Occipital lobe (tissue), 2 donors: ENCODE data around the gene SSH2. TPM values are rescaled to one million over a fixed set of nuclear protein-coding genes. Genes with fewer than 3 reads are reported as not detected.
"Not testable (repeated sequence)": the region's sequence is repeated elsewhere in the genome, so short reads cannot be mapped to it uniquely, and the experiment has no call there.

Experiments
- DNase-seq: peaks from one replicate; lab custom pipeline; 2025; lab: John Stamatoyannopoulos, UW
- total RNA-seq: library from RNA; depleted of rRNA; stranded (reverse); fragments of >200 nt; gene quantifications from one replicate; pipeline ENCODE4 v1.2.3, GENCODE V29; 2014

The SSH2 gene
- total RNA-seq, 1 donor from 2014 or later: 19.8 TPM

DNA sequence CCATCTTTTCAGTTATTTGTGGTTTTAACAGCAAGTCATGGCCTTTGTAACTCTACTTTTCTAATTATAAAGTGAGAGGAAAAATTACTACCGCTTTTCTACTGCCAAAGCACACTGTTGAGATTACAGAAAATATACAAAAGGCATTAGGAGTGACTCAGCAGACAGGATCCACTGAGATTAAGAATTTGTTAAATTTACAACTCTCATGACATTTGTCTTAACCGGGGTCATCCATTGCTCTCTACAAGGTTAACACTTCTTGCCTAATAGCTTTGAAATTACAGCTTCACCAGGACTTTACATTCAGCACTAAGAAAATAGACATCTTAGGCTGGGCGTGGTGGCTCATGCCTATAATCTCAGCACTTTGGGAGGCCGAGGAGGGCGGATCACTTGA is 93.4 kb downstream of the SSH2 start:
- no peak for DNase-seq

DNA sequence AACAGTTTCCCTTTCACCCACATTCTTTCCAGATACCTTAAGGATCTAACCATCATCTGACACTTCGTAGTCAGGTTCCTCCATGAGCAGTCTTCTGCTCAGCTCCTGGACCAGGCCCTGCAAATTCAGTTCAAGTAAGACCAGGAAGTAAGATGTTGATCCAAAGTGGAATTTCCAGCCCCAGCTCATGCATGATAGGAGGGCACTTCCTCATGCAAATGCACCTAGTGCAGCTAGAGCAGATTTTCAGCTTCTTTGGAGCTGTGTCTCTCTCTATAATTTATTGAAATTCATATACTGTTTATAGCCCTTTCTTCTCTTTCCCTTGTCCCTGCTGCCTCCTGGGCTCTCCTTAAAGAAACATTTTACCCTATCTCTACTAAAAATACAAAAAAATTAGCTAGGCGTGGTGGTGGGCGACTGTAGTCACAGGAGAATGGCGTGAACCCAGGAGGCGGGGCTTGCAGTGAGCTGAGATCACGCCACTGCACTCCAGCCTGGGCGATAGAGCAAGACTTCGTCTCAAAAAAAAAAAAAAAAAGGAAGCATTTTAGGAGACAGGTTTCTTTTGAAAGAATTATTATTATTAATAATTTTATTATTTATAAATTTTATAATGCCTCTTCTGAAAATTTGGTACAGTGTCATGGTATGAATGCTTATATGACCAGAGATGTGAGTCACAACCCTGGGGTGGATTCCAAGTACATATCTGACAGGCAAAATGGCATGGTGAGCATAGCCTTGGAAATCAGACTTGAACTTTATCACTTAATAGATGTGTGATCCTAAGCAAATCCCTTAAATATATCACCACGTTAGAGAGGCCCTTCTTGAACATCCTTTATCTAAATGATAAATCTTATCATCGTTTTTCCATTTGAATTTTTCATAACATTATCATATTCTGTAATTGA is 94.3 kb downstream of the SSH2 start:
- DNase-seq: no peak

DNA sequence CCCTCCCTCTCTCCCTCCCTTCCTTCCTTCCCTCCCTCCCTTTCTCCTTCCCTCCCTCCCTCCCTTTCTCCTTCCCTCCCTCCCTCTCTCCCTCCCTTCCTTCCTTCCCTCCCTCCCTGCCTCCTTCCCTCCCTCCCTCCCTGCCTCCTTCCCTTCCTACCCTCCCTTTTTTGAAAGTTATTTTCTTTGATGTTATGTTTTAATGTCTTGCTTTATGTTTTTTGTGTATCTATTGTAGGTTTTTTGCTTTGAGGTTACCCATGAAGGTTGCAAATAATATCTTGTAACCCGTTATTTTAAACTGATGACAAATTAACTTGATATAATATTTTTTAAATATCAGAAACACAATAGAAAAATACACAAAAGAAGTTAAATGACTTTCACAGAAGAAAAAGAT is 96.2 kb downstream of the SSH2 start:
- no peak for DNase-seq

DNA sequence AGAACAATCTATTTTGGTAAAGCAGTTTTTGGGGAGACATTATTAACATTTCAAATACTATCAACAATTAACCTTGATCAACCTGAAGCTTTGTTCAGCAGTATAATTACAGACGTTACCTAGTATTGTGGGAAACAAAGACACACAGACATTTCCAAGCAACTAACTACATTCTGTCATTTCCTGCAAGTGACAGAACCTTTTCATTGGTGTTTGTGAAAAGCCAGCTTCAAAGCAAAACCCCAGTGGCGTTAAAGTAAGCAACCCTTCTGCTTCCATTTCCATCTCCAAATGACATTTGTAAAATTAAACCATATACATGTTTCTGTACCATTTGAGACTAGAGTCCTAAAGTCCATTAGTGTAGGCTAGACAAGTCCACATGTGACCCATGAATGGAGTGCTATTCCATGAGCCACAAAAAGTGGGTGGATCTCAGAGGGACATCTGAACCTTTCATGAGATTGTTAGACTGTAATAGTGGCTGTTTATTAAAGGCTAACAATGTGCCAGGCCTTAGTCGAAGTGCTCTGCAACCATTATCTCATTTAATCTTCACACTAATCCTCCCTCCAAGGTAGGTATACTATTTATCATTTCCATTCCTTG is 101.2 kb downstream of the SSH2 start:
- no peak for DNase-seq

DNA sequence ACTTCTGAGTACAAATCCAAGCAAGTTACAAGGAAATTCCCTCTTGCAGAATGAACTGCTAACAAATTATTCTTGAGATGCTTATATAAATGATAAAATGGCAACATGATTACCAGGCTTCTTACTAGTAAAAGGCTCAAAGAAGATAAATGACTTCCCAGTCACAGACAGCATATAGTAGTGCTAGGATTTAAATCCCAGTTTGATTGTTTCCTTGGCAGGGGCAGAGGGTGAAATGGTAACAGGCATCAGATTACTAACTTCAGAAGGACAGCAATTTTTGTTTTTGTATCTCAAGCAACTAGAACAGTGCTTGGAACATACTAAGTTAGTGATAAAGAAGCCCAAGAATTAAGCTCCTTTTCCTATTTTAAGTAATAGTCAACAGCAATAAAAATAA is 102.8 kb downstream of the SSH2 start:
- DNase-seq: no peak

DNA sequence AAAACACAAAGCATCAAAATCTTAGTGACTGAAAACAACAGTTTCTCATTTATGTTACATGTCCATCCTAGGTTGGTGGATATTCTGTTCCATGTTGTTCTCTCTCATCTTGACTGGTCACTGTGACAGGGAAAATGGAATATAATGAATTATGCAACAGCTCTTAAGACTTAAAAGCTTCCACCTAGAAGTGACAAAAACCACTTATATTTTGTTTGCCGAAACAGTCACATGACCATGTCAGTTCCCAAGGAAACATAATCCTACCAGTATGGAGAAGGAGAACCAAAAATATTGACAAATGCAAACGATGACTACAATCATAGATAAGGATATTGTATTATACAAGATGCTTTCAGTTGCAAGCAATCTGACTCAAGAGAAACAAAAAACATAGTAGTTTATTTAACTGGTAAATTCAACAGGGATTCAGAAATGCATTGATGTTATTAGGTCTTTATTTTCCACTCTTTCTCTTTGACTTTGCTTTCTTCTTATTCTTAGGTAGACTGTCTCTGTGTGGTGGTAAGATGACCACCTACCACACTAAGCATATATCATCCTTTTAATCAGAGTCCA is 103.8 kb downstream of the SSH2 start:
- DNase-seq: no peak

DNA sequence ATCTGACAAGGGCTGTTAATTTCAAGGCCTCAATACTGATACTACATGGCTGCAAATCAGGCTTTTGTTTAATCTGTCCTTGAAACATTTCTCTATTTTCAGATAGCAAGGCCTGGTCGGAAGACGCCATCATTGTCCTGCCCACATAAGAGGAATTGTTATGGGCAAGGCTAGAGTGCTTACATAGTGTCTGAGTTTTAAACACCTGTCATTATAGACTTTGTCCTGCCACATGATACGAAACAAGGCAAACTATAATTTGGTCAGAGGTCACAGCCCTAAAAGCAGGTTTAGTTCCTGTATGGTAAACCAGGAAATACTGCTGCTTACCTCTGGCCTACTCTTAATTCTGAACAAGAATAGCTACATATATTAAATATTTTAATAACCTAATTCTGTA is 104.4 kb downstream of the SSH2 start:
- DNase-seq: no peak

DNA sequence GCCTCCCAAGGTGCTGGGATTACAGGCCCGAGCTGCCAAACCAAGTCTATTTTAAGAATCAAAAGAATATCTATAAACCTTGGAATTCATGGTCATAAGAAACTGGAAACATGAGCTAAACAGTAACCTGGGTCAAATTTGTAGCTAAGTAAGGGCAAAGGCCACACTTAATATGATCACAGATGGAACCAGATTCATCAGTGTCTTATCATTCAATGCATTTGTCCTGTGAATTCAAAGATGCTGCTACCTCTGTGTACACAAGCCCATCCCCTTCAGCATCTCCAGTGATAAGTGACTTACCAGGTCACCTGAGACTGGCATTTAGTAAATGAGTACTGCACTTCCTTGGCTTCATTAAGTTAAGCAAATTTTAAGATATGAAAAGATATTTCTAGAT is 108.1 kb downstream of the SSH2 start:
- no peak for DNase-seq

DNA sequence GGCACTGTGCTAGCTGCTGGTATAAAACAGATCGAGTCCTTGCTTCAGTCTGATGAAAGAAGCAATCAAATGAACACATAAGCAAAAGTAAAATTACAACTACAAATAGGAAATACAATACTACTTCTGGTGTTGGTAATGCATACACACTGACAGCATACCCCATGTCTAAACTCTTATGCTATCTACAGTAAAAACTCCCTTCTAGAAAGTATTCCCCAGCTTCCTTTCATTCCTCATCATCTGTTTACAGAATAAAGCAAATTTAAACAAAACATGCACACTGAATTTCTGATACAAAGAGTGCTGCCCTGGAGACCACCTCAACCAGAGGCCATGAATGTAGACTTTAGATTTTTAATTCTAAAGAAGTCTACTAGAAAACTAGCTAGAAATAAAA is 109.6 kb downstream of the SSH2 start:
- no peak for DNase-seq

DNA sequence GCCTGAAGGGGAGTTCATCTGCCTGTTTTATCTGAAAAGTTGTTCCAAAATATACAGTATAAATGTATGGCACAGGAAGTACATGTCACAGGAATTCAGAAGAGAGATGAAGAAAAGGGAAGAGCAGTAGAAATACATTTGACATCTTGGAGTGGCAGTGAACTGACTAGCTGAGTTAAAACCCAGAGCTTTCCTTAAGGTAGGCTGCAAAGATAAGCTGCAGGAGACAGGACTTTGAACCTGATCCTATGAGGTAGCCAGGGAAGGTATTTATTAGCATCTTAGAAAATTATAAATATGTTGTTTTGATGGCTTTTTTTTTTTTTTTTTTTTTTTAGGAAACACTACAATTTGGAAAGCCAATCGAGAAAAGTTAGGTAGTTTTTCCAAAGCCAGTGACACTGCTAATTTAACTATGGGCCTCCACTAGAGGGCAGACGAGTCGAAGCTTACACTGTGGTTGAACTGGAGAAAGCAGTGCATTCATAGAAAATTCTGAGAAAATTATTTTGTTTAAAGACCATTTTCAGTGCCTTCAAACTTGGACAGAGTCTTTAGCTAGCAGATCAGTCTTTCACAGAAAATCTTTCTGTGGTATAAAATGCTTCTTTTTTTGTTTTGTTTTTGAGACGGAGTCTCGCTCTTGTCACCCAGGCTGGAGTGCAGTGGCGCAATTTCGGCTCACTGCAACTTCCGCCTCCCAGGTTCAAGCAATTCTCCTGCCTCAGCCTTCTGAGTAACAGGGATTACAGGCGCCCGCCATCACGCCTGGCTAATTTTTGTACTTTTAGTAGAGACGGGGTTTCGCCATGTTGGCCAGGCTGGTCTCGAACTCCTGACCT is 122.3 kb downstream of the SSH2 start:
- DNase-seq: peak; percentile 40

DNA sequence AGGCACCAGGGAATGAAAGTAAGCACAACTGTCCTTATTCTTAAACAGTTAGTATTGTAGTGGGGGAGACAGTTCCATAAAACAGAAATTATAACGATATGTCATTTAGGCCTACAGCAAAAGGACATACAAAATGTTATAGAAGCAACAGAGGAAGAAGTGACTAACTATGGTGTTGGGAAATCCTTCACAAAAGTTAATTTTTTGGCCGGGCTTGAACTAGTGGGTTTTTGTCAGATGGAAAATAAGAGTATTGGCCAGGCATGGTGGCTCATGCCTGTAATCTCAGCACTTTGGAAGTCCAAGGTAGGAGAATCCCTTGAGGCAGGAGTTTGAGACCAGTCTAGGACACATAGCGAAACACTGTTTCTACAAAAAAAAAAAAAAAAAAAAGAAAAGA is 127.8 kb downstream of the SSH2 start:
- no peak for DNase-seq

DNA sequence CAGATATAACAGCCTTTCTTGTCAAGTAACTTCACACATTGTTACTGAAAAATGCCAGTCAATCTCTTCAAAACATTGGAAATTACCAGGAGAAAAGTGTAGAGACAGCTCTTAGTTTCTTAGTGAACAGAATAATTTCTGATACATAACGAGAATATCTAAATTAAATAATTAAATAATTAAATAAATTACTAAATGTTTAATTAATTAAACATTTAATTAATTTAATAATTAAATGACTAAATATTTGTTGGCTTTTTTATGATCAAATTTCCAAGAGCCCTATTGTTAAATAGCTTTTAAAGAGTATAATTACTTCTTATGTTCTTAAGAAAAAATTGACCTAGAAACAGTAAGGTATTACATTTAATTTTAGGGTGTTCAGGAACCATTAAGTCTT is 129.6 kb downstream of the SSH2 start:
- no peak for DNase-seq

DNA sequence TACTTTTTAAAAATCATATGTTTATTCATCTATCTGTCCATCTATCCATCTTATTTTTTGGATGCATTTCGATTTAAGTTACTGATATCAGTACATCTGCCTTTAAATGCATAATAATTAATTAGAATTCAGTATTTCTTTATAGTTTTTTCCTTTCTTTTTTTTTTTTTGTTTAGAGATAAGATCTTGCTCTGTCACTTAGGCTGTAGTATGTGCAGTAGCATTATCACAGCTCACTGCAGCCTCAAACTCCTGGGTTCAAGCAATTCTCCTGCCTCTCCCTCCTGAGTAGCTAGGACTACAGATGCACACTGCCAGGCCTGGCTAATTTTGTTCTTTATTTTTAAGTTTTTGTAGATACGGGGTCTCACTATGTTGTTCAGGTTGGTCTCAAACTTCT is 133.4 kb downstream of the SSH2 start:
- DNase-seq: no peak

DNA sequence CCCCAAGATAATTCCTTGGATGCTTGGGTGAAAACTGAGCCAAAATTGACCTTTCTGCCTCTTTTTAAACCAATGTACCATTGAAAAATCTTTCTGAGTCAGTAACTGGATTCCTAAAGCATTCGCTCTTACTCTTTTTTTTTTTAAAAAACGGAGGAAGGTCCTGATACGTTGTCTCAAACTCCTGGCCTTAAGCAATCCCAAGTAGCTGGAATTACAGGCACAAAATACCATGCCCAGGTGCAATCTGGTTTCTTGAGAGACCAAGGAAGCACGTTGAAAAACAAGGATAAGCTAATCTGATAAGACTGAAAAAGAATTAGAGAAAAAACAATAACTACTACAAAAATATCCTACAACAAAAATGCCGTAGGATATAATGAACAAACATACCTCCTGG is 136.5 kb downstream of the SSH2 start:
- no peak for DNase-seq

DNA sequence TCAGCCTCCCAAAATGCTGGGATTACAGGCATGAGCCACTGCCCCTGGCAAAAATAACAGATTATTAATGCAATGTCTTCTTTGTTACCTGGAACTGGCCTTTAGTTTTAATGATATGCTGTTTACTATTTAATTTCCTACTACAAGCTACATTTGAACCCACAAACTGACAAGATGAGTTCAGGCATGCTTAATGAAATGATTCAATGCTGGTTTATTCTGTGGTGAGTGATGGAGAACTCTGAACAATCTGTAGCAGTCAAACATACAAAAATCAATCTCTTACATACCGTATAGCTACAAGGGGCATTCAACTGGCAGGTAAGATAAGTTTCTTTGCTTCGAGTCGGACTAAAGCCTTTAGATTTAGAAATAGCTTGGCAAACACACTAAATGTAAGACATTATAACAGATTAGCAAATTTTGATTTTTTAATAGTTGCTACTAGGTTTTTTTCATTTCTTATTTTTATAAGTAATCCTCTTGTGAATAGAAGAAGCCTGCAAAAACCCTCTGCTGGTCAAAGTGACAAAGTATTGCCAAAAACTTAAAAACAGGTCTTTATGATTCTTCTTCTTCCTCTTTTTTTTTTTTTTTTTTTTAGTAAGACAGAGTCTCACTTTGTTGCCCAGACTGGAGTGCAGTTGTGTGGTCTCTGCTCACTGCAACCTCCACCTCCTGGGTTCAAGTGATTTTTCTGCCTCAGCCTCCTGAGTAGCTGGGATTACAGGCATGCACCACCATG is 138.5 kb downstream of the SSH2 start:
- DNase-seq: no peak

DNA sequence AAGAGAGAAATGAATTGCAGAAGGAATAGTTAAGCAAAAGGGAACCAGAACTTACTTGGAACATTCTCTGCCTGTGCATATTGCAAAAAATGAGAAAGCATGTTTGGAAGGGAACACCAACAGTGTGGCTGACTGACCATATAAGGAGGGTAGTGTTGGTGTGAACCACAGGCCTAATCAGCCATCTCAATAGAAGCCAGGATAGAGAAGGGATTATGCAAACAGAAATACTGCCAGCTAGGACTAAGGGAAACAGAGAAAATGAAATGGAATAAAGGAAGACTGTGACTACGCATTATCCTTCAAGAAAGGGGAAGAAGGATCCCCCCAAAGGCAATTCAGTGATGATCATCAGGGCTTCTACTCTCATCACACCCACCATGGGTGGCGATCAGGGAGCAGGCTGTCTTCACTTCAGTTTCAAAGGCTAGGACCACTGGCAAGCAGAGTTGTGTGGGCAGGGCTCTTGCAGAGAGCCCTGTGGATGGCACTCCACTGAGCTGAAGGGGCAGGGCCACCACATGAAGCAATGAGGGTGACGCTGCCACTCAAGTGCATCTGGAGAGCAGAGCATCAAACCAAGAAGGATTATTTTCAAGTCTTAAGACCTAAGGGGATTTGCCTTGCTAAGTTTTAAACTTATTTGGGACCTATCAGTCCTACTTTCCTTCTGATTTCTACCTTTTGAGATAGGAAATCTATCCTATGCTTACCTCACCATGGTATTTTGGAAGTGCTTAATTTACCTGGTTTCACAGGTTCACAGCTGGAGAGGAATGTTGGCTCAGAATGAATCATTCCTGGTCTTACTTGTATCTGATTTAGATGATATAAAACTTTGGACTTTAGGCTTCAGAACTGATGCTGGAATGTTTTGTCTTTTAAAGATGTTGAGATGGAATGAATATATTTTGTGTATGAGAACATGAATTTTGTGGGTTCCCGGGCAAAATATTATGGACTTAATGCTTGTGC is 140.5 kb downstream of the SSH2 start:
- DNase-seq: no peak

DNA sequence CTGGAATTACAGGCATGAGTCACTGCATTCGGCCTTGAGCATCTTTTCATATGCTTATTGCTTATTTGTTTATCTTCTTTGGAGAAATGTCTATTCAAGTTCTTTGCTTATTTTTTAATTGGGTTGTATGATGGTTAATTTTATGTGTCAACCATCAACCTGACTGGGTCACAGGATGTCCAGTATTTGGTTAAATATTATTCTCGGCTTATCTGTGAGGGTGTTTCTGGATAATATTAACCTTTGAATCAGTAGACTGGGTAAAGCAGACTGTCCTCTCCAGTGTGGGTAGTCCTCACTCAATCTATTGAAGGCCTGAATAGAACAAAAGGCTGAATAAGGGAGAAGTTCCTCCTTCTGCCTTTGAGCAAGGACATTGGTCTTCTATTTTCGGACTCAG is 142.0 kb downstream of the SSH2 start:
- DNase-seq: no peak

DNA sequence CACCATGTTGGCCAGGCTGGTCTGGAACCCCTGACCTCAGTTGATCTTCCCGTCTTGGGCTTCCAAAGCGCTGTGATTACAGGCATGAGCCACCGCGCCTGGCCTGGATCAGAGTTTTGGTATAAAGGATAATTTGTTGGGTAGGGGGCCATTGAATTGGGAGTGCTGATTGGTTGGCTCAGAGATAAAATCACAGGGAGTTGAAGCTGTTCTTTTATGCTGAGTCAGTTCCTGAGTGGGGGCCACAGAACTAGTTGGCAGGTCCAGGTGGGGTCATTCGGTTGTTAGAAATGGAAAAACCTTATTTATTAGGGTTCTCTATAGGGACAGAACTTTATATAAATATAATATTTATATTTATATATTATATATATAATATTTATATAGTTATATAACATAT is 147.1 kb downstream of the SSH2 start:
- DNase-seq: no peak

DNA sequence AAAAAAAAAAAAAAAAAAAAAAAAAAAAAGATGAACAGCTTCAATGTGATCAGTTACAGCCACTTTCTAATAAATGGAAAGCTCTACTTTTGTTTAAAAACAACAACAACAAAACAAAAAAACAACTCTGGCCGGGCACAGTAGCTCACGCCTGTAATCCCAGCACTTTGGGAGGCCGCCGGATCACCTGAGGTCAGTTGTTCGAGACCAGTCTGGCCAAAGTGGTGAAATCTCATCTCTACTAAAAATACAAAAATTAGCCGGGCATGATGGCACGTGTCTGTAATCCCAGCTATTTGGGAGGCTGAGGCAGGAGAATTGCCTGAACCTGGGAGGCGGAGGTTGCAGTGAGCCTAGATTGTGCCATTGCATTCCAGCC is 150.2 kb downstream of the SSH2 start:
- DNase-seq: not testable (repeated sequence)
